ENCODE results near the gene PGAP1. TPM values are rescaled to one million over a fixed set of nuclear protein-coding genes. Genes with fewer than 3 reads are reported as not detected.

Gene PGAP1
- total RNA-seq, 4 donors from 2014 or later, result 19.4 to 76.3 (median 23.7) TPM

DNA sequence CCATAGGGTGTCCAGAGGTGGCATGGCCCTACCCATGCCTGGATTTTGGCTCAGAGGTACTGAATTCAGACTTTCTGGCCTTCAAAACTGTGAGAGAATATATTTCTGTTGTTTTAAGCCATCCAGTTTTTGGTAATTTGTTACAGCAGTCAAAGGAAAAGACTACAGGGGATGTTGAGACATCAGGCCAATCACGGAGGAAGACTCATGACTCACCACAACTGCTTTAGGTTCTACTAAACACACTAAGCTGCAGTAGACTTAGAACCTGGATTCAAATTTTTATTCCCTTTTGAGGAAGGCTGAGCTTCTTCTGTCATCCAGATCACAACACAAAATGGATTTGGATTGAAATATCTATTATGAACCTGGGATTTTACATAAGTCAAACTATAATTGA is 105.3 kb downstream of the PGAP1 start:
- intact Hi-C loops (cut with DNase I; ENCODE audit: low total_unique reads), result no loop called here
- no peaks in the 10 kb centered on the region for H3K4me1 ChIP-seq
- no peak overlapping the region for H3K27ac ChIP-seq
- no peak for DNase-seq
- H3K36me3 ChIP-seq, result no peaks in the 10 kb centered on the region
- H3K4me3 ChIP-seq, result no peak overlapping the region
- H3K27me3 ChIP-seq, result no peaks in the 10 kb centered on the region
- no peaks in the 10 kb centered on the region for H3K9me3 ChIP-seq
- TF ChIP-seq, protein P1, sequence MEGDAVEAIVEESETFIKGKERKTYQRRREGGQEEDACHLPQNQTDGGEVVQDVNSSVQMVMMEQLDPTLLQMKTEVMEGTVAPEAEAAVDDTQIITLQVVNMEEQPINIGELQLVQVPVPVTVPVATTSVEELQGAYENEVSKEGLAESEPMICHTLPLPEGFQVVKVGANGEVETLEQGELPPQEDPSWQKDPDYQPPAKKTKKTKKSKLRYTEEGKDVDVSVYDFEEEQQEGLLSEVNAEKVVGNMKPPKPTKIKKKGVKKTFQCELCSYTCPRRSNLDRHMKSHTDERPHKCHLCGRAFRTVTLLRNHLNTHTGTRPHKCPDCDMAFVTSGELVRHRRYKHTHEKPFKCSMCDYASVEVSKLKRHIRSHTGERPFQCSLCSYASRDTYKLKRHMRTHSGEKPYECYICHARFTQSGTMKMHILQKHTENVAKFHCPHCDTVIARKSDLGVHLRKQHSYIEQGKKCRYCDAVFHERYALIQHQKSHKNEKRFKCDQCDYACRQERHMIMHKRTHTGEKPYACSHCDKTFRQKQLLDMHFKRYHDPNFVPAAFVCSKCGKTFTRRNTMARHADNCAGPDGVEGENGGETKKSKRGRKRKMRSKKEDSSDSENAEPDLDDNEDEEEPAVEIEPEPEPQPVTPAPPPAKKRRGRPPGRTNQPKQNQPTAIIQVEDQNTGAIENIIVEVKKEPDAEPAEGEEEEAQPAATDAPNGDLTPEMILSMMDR (IDR thresholded peaks at IDR 0.05), result no peak
- TF ChIP-seq POLR2A (IDR thresholded peaks at IDR 0.05), result no peak

GRCh38 chr2:196809260-196809659 is 117.2 kb downstream of the PGAP1 start, which contains the start of gene C2orf66:
TSS of gene C2orf66 (minus strand) at chr2:196809355. CDS start at chr2:196809336, 19 bp downstream.
- Histone ChIP-seq H3K27ac (no peak within 1 kb of the TSS), H3K4me3 (no peak within 1 kb of the TSS), H3K4me1 (no peaks in the 10 kb centered on the region), H3K9me3 (no peaks in the 10 kb centered on the region), H3K36me3 (no peaks in the 10 kb centered on the region), H3K27me3 (no peaks in the 10 kb centered on the region)
- no peak for TF ChIP-seq POLR2A (IDR thresholded peaks at IDR 0.05)
- TF ChIP-seq, protein P1 (IDR thresholded peaks at IDR 0.05), result no peak
- DNase-seq, result no peak
- intact Hi-C loops (cut with DNase I; ENCODE audit: low total_unique reads), result no loop called here

GRCh38 chr2:196808083-196808665 is 118.3 kb downstream of the PGAP1 start:
- TF ChIP-seq POLR2A (IDR thresholded peaks at IDR 0.05), result no peak
- TF ChIP-seq, protein P1 (IDR thresholded peaks at IDR 0.05), result no peak
- no peaks in the 10 kb centered on the region for H3K36me3 ChIP-seq
- H3K27me3 ChIP-seq, result no peaks in the 10 kb centered on the region
- no peak overlapping the region for H3K27ac ChIP-seq
- DNase-seq, result no peak
- intact Hi-C loops (cut with DNase I; ENCODE audit: low total_unique reads), result no loop called here
- H3K9me3 ChIP-seq, result no peaks in the 10 kb centered on the region
- no peaks in the 10 kb centered on the region for H3K4me1 ChIP-seq
- no peak overlapping the region for H3K4me3 ChIP-seq

- Histone ChIP-seq H3K4me1 (no peaks in the 10 kb centered on the region), H3K4me3 (no peak overlapping the region), H3K27me3 (no peaks in the 10 kb centered on the region), H3K36me3 (no peaks in the 10 kb centered on the region), H3K27ac (no peak overlapping the region), H3K9me3 (no peaks in the 10 kb centered on the region)
- no peak for DNase-seq
- intact Hi-C loops (cut with DNase I; ENCODE audit: low total_unique reads), result no loop called here
- TF ChIP-seq POLR2A (IDR thresholded peaks at IDR 0.05), result no peak
- TF ChIP-seq, protein P1 (IDR thresholded peaks at IDR 0.05), result no peak
These were observed 122.1 kb downstream of the PGAP1 start for GRCh38 chr2:196804381-196804780.

GRCh38 chr2:196802401-196802800 is 124.1 kb downstream of the PGAP1 start:
- H3K27ac ChIP-seq, result no peak overlapping the region
- intact Hi-C loops (cut with DNase I; ENCODE audit: low total_unique reads), result no loop called here
- no peaks in the 10 kb centered on the region for H3K27me3 ChIP-seq
- H3K4me1 ChIP-seq, result peaks cover 0 to 9% of the 10 kb centered on the region in 2 donors
- no peaks in the 10 kb centered on the region for H3K36me3 ChIP-seq
- H3K9me3 ChIP-seq, result no peaks in the 10 kb centered on the region
- no peak overlapping the region for H3K4me3 ChIP-seq
- no peak for TF ChIP-seq POLR2A (IDR thresholded peaks at IDR 0.05)
- TF ChIP-seq, protein P1 (IDR thresholded peaks at IDR 0.05), result no peak
- no peak for DNase-seq

Data from uterus (tissue), 4 donors.